Upper lobe of left lung (tissue), 4 donors: ENCODE data around the gene PGAM2.

ENCODE experiments used
- EP300 ChIP-seq, 4 donors: sonication (generic); formaldehyde crosslinking; IDR thresholded peaks; one replicate each; pipeline ENCODE4 v1.5.1; 2017; ENCODE audit warnings: antibody characterized with exemption in 4 of 4, control low read depth in 2 of 4
- POLR2A ChIP-seq, 4 donors: fragments of 450-650 bp; IDR thresholded peaks; one replicate each; pipeline ENCODE4 v1.5.1; 2016 to 2017; ENCODE audit warnings: antibody characterized with exemption in 4 of 4, mild to moderate bottlenecking in 2 of 4
- POLR2AphosphoS5 ChIP-seq, 2 donors: sonication (generic); formaldehyde crosslinking; IDR thresholded peaks; one replicate each; pipeline ENCODE4 v1.5.1; 2017; ENCODE audit warnings: antibody characterized with exemption in 2 of 2
- TF ChIP-seq, protein P1 (sequence below), 6 experiments: fragments of 450-650 bp in 4 of 6; fragments of 200-600 bp in 2 of 6; sonication (generic) in 2 of 6; IDR thresholded peaks; one replicate each; pipeline ENCODE4 v1.5.1; 2016 to 2019; ENCODE audit warnings: antibody characterized with exemption in 6 of 6

DNA sequence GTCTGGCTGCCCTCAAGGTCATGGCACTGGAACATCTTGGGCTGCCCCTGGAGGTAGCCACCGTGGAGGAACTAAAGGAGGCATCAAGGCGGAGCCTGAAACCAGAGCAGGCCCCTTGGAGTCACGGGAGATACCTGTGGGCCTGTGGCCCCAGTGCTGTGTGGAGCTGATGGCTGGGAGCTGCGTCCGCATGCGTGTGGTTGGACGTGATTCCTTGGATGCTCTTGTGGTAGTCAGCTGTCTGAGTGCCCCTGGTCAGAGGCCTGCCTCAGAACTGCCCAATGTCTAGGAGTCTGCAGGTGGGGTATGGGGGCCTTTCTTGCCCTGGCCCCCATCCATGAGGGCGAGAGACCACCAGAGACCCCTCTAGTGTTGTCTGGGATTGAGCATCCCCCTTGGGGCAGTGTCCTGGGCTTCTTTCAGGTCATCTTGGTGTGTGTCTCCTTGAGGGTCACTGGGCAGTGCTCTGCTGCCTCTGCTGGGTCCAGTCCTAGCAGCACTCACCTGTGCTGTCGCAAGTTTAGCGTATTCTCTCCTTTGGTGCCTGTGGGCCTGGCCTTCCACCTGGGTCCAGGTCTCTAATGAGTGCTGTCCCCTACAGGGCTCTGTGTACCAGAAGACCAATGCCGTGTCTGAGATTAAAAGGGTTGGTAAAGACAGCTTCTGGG, 8.1 kb downstream of the PGAM2 start:
- TF ChIP-seq, protein P1, sequence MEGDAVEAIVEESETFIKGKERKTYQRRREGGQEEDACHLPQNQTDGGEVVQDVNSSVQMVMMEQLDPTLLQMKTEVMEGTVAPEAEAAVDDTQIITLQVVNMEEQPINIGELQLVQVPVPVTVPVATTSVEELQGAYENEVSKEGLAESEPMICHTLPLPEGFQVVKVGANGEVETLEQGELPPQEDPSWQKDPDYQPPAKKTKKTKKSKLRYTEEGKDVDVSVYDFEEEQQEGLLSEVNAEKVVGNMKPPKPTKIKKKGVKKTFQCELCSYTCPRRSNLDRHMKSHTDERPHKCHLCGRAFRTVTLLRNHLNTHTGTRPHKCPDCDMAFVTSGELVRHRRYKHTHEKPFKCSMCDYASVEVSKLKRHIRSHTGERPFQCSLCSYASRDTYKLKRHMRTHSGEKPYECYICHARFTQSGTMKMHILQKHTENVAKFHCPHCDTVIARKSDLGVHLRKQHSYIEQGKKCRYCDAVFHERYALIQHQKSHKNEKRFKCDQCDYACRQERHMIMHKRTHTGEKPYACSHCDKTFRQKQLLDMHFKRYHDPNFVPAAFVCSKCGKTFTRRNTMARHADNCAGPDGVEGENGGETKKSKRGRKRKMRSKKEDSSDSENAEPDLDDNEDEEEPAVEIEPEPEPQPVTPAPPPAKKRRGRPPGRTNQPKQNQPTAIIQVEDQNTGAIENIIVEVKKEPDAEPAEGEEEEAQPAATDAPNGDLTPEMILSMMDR (IDR thresholded peaks at IDR 0.05) = no peak
- no peak for TF ChIP-seq POLR2A (IDR thresholded peaks at IDR 0.05)
- no peak for TF ChIP-seq POLR2AphosphoS5 (IDR thresholded peaks at IDR 0.05)
- TF ChIP-seq EP300 (IDR thresholded peaks at IDR 0.05) = no peak
